ENCODE data around the gene ITCH.
"Not testable (repeated sequence)": the region's sequence is repeated elsewhere in the genome, so short reads cannot be mapped to it uniquely, and the experiment has no call there.

Gene ITCH

GRCh38 chr20:34344238-34344637 lies 18.8 kb upstream of the ITCH start:
- no peak for DNase-seq

GRCh38 chr20:34345402-34345736 lies 17.7 kb upstream of the ITCH start:
- DNase-seq = no peak

GRCh38 chr20:34345839-34346532 lies 17.1 kb upstream of the ITCH start:
- not testable (repeated sequence) for DNase-seq

- not testable (repeated sequence) for DNase-seq
Observed at GRCh38 chr20:34346533-34346865, 16.6 kb upstream of the ITCH start.

GRCh38 chr20:34347571-34347970 lies 15.5 kb upstream of the ITCH start:
- no peak for DNase-seq

GRCh38 chr20:34350095-34350494 lies 13.0 kb upstream of the ITCH start:
- DNase-seq = no peak

- not testable (repeated sequence) for DNase-seq
Observed at GRCh38 chr20:34353467-34353866, 9.6 kb upstream of the ITCH start.

GRCh38 chr20:34355427-34355826 lies 7.6 kb upstream of the ITCH start:
- DNase-seq = no peak

- not testable (repeated sequence) for DNase-seq
Observed at GRCh38 chr20:34359729-34360128, 3.3 kb upstream of the ITCH start.

GRCh38 chr20:34362502-34363061 lies 491 bp upstream of the ITCH start:
- no peak for DNase-seq

- peak; percentile 42 for DNase-seq
Observed at GRCh38 chr20:34363465-34364222, 571 bp downstream of the ITCH start.

- no peak for DNase-seq
Observed at GRCh38 chr20:34364223-34364506, 1.1 kb downstream of the ITCH start.

- DNase-seq = peak; percentile 66
Observed at GRCh38 chr20:34365765-34366213, 2.7 kb downstream of the ITCH start.

GRCh38 chr20:34367155-34367554 lies 4.1 kb downstream of the ITCH start:
- no peak for DNase-seq

GRCh38 chr20:34367911-34368310 lies 4.8 kb downstream of the ITCH start:
- not testable (repeated sequence) for DNase-seq

GRCh38 chr20:34368547-34368946 lies 5.5 kb downstream of the ITCH start:
- DNase-seq = no peak

- DNase-seq = no peak
Observed at GRCh38 chr20:34369265-34369664, 6.2 kb downstream of the ITCH start.

- DNase-seq = no peak
Observed at GRCh38 chr20:34370062-34370461, 7.0 kb downstream of the ITCH start.

- DNase-seq = no peak
Observed at GRCh38 chr20:34373445-34373844, 10.4 kb downstream of the ITCH start.

- DNase-seq = no peak
Observed at GRCh38 chr20:34374209-34374760, 11.2 kb downstream of the ITCH start.

- DNase-seq = no peak
Observed at GRCh38 chr20:34375977-34376430, 12.9 kb downstream of the ITCH start.

GRCh38 chr20:34377072-34377847 lies 14.2 kb downstream of the ITCH start:
- DNase-seq = no peak

- DNase-seq = no peak
Observed at GRCh38 chr20:34382174-34382573, 19.1 kb downstream of the ITCH start.
